ENCODE data around the gene CERS1. TPM values are rescaled to one million over a fixed set of nuclear protein-coding genes. Genes with fewer than 3 reads are reported as not detected.

Gene CERS1
- total RNA-seq, 1 donor from 2014 or later: 1.4 TPM

DNA sequence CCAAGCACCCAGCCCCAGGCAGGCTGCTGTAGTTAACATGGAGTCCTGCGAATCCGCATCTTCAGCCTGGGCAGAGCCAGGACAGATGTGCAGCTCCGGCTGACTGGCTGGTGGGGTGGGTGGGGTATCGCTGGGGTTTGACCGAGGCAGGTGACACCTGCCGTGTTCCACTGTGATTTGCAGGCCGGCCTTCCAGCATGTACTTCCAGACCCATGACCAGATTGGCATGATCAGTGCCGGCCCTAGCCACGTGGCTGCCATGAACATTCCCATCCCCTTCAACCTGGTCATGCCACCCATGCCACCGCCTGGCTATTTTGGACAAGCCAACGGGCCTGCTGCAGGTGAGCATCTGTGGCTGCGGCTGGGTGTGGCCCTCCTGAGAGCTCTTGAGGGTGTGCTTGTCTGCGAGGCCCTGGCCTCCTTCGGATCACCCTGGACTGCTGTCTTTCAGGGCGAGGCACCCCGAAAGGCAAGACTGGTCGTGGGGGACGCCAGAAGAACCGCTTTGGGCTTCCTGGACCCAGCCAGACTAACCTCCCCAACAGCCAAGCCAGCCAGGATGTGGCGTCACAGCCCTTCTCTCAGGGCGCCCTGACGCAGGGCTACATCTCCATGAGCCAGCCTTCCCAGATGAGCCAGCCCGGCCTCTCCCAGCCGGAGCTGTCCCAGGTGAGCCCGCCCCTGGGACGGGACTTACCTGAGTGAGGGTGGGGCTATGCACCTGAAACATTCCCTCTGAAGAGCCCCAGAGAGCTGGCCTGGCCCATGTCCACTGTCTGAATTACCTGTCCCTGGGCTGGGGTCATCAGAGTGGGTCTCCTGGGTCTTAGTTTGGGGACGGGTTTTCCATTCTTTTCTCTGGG lies 30.6 kb downstream of the CERS1 start:
- peaks cover 13% of the 10 kb centered on the region for H3K27me3 ChIP-seq (ENCODE audit: low read depth)
- intact Hi-C loops (cut with micrococcal nuclease): no loop called here
- peaks cover 74% of the 10 kb centered on the region for H3K36me3 ChIP-seq
- TF ChIP-seq CTCF (IDR thresholded peaks at IDR 0.05; ENCODE audit: borderline replicate concordance): no peak
- peaks cover 27% of the 10 kb centered on the region for H3K4me1 ChIP-seq
- no peak overlapping the region for H3K4me3 ChIP-seq
- no peaks in the 10 kb centered on the region for H3K9me3 ChIP-seq (replicated peaks)
- no peak overlapping the region for H3K27ac ChIP-seq (replicated peaks)
- DNase-seq: no peak

DNA sequence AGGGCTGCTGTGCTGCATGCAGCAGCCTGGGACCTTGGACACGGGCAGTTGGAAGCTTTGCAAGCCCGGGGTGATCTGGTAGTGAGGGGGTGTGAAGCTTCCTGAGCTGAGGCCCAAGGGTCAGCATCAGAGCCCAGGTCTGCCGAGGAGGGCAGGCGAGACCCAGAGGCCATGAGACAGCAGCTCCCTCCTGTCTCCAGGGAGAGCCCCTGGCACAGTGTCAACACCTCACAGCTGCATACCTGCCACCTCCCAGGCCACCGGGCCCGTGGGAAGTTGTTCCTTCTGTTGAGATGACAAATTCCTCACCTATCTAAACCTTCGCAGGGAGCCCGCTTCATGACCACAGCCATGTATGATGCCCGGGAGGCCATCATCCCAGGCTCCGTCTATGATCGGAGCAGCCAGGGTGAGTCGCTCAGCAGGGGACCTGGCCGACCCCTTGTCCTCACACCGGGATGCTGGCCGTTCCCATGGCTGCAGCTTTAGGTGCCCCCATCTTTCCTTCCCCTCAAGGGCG lies 32.1 kb downstream of the CERS1 start:
- no peak for TF ChIP-seq CTCF (IDR thresholded peaks at IDR 0.05; ENCODE audit: borderline replicate concordance)
- peaks cover 88% of the 10 kb centered on the region for H3K36me3 ChIP-seq
- H3K4me3 ChIP-seq: no peak overlapping the region
- intact Hi-C loops (cut with micrococcal nuclease): no loop called here
- no peaks in the 10 kb centered on the region for H3K27me3 ChIP-seq (ENCODE audit: low read depth)
- no peak for DNase-seq
- H3K4me1 ChIP-seq: peaks cover 29% of the 10 kb centered on the region
- no peak overlapping the region for H3K27ac ChIP-seq (replicated peaks)
- no peaks in the 10 kb centered on the region for H3K9me3 ChIP-seq (replicated peaks)

GRCh38 chr19:18862976-18863842 lies 32.7 kb downstream of the CERS1 start:
- no peak for DNase-seq
- Histone ChIP-seq H3K4me3 (no peak overlapping the region), H3K9me3 (replicated peaks) (no peaks in the 10 kb centered on the region), H3K27ac (replicated peaks) (no peak overlapping the region), H3K36me3 (peaks cover 95% of the 10 kb centered on the region), H3K4me1 (peaks cover 24% of the 10 kb centered on the region), H3K27me3 (ENCODE audit: low read depth) (no peaks in the 10 kb centered on the region)
- TF ChIP-seq CTCF (IDR thresholded peaks at IDR 0.05; ENCODE audit: borderline replicate concordance): no peak
- intact Hi-C loops (cut with micrococcal nuclease): no loop called here

GRCh38 chr19:18861917-18862316 lies 34.0 kb downstream of the CERS1 start:
- intact Hi-C loops (cut with micrococcal nuclease): no loop called here
- no peak for TF ChIP-seq CTCF (IDR thresholded peaks at IDR 0.05; ENCODE audit: borderline replicate concordance)
- Histone ChIP-seq H3K27ac (replicated peaks) (no peak overlapping the region), H3K4me3 (no peak overlapping the region), H3K36me3 (peaks cover 97% of the 10 kb centered on the region), H3K4me1 (peaks cover 21% of the 10 kb centered on the region), H3K9me3 (replicated peaks) (no peaks in the 10 kb centered on the region), H3K27me3 (ENCODE audit: low read depth) (no peaks in the 10 kb centered on the region)
- no peak for DNase-seq

DNA sequence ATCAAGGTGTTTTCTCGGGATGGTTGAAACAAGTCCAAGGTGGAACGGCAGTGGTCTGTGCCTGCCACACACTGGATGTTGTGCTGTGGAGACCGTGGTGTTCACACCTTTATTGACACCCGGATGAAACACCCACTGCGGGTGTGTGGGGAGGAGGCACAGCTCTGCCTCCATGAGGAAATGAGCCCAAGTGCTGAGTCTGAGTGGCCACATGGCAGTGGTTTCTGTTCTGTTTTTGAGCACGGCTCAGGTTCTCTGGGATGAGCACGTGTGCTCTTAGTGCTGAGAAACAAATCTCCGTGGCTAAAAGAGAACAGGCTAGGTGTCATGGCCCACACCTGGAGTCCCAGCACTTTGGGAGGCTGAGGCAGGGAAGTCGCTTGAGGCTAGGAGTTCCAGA lies 34.7 kb downstream of the CERS1 start:
- intact Hi-C loops (cut with micrococcal nuclease): no loop called here
- DNase-seq: no peak
- Histone ChIP-seq H3K27me3 (ENCODE audit: low read depth) (no peaks in the 10 kb centered on the region), H3K4me1 (peaks cover 21% of the 10 kb centered on the region), H3K27ac (replicated peaks) (no peak overlapping the region), H3K9me3 (replicated peaks) (no peaks in the 10 kb centered on the region), H3K36me3 (peaks cover 100% of the 10 kb centered on the region), H3K4me3 (no peak overlapping the region)
- no peak for TF ChIP-seq CTCF (IDR thresholded peaks at IDR 0.05; ENCODE audit: borderline replicate concordance)
